HepG2 (cell line): ENCODE data around the gene TIMELESS. TPM values are rescaled to one million over a fixed set of nuclear protein-coding genes. Genes with fewer than 3 reads are reported as not detected.

Source experiments
- HOXA7 ChIP-seq: sonication (generic); formaldehyde crosslinking; IDR thresholded peaks from 2 replicates; pipeline ENCODE4 v1.8.1; 2022; ENCODE audit warnings: mild to moderate bottlenecking, missing genetic modification reagents, moderate library complexity
- PCBP2 ChIP-seq: fragments of 200-400 bp; formaldehyde crosslinking; optimal IDR thresholded peaks from 2 replicates; pipeline ENCODE3; 2018; ENCODE audit warnings: low read length, low read depth; ENCODE audit not compliant: poor library complexity, severe bottlenecking
- SP5 ChIP-seq: IDR thresholded peaks from 2 replicates; pipeline ENCODE4 v1.6.1; 2016; ENCODE audit warnings: low read depth, borderline replicate concordance
- SPEN ChIP-seq: sonication (generic); formaldehyde crosslinking; IDR thresholded peaks from 2 replicates; pipeline ENCODE4 v1.5.1; 2020; ENCODE audit warnings: low read depth, mild to moderate bottlenecking, missing genetic modification reagents
- U2AF1 ChIP-seq: fragments of 200-400 bp; formaldehyde crosslinking; optimal IDR thresholded peaks from 2 replicates; pipeline ENCODE3; 2017; ENCODE audit warnings: mild to moderate bottlenecking, low read depth, low read length
- ZNF256 ChIP-seq: sonication (generic); formaldehyde crosslinking; conservative IDR thresholded peaks from 2 replicates; pipeline ENCODE4 v1.4.0; 2020; ENCODE audit warnings: missing genetic modification reagents
- ZNF569 ChIP-seq: sonication (generic); formaldehyde crosslinking; IDR thresholded peaks from 2 replicates; pipeline ENCODE4 v1.5.0; 2020; ENCODE audit warnings: mild to moderate bottlenecking, missing genetic modification reagents, moderate library complexity, borderline replicate concordance
- ZNF780A ChIP-seq: sonication (generic); formaldehyde crosslinking; IDR thresholded peaks from 2 replicates; pipeline ENCODE4 v1.8.0; 2022; ENCODE audit warnings: mild to moderate bottlenecking, missing genetic modification reagents, moderate library complexity
- polyA plus RNA-seq, 8 experiments: library from polyadenylated mRNA; depleted of rRNA in 3 of 8; stranded (reverse) in 7 of 8; unstranded in 1 of 8; fragments of >200 nt; fragmentation: Illumina TruSeq in 4 of 8; extraction: Trizol in 4 of 8; gene quantifications; 2 replicates each; pipeline versions ENCODE4 v1.2.1 to v1.2.3, GENCODE V29; 2011 to 2016; ENCODE audit warnings: low read depth in 4 of 8, missing spikeins in 1 of 8, mixed read lengths in 1 of 8; ENCODE audit not compliant: insufficient read depth in 1 of 8
- total RNA-seq, 5 experiments: library from RNA; depleted of rRNA; stranded (reverse); fragments of >200 nt; fragmentation: Illumina TruSeq; extraction: Trizol; gene quantifications; 2 replicates each; pipeline ENCODE4 v1.2.3, GENCODE V29; 2016; ENCODE audit warnings: low read depth in 1 of 5
- TF ChIP-seq, protein P1 (sequence below): sonication (generic); formaldehyde crosslinking; IDR thresholded peaks from 2 replicates; pipeline ENCODE4 v1.4.0; 2020; ENCODE audit warnings: low read depth, mild to moderate bottlenecking, missing genetic modification reagents
- TF ChIP-seq, protein P2 (sequence below): sonication (generic); formaldehyde crosslinking; IDR thresholded peaks from 2 replicates; pipeline ENCODE4 v1.4.0; 2020; ENCODE audit warnings: missing genetic modification reagents
- TF ChIP-seq, protein P3 (sequence below): sonication (generic); formaldehyde crosslinking; IDR thresholded peaks from 2 replicates; pipeline ENCODE4 v1.5.0; 2020; ENCODE audit warnings: mild to moderate bottlenecking, missing genetic modification reagents, borderline replicate concordance
- TF ChIP-seq, protein P4 (sequence below): sonication (generic); formaldehyde crosslinking; IDR thresholded peaks from 2 replicates; pipeline ENCODE4 v1.5.0; 2020; ENCODE audit warnings: missing genetic modification reagents

TIMELESS gene
- total and polyA plus RNA-seq, 2 of the 13 experiments (the other 11 are each of a cell fraction or from before 2014, with no cell fraction given), result 4.0 to 20.3 TPM

DNA sequence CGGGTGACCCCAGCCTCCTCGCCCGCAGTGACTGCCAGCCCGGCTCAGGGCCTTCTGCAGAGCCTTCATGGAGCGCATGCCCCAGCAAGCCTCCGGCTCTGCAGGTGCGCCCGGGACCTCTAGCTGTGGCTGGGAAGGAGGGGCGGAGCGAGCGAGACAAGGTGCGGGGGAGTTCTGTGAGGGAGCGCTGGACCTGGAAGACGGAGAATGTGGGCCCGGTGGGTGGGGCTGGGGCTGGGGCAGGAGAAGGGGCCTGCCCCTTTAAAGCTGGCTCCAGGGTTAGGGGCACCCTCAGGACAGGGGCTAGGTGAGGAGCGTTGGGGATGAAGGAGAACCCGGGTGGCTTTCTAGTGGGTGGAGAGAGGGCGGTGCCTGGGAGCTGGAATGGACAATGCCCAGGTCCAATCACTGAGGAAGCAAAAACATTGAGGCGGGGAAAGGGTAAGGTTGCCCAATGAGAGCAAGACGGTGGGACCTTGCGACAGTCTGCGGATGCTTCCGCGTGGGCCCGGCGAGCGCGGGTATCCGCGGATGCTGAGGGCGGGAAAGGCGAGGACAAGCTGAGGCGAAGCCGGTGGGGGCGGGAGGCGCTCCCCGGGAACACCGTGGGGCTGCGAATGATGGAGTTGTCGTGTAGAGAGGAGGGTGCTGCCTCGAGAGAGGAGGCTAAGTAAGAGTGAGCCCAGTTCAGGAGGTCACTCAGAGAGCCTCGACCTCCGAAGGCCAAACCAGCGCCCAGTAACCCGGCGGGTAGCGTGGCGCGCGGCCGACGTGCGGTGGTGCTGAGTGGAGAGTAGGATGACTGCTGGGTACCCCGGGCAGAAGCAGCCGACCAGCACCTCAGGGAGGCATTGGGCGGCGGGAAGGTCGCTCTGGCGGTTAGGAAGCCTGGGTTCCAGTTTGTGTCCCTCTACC is 39.1 kb upstream of the TIMELESS start, which contains the start of gene GLS2 (continued):
- TF ChIP-seq ZNF569 (CRISPR knock-in tag) (no peak), SPEN (CRISPR knock-in tag) (peak; percentile 26; the same call in 1 of the 2 replicates), HOXA7 (CRISPR knock-in tag) (peak; percentile 92; the same call in 1 of the 2 replicates), SP5 (CRISPR knock-in tag) (no peak), ZNF780A (peak; percentile 96), ZNF256 (CRISPR knock-in tag) (peak; percentile 98), PCBP2 (no peak), U2AF1 (no peak)
- TF ChIP-seq, protein P1, sequence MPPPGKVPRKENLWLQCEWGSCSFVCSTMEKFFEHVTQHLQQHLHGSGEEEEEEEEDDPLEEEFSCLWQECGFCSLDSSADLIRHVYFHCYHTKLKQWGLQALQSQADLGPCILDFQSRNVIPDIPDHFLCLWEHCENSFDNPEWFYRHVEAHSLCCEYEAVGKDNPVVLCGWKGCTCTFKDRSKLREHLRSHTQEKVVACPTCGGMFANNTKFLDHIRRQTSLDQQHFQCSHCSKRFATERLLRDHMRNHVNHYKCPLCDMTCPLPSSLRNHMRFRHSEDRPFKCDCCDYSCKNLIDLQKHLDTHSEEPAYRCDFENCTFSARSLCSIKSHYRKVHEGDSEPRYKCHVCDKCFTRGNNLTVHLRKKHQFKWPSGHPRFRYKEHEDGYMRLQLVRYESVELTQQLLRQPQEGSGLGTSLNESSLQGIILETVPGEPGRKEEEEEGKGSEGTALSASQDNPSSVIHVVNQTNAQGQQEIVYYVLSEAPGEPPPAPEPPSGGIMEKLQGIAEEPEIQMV (CRISPR knock-in tag), result peak; percentile 85
- TF ChIP-seq, protein P2, sequence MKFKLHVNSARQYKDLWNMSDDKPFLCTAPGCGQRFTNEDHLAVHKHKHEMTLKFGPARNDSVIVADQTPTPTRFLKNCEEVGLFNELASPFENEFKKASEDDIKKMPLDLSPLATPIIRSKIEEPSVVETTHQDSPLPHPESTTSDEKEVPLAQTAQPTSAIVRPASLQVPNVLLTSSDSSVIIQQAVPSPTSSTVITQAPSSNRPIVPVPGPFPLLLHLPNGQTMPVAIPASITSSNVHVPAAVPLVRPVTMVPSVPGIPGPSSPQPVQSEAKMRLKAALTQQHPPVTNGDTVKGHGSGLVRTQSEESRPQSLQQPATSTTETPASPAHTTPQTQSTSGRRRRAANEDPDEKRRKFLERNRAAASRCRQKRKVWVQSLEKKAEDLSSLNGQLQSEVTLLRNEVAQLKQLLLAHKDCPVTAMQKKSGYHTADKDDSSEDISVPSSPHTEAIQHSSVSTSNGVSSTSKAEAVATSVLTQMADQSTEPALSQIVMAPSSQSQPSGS (CRISPR knock-in tag), result no peak; the same call in 1 of the 2 replicates
- TF ChIP-seq, protein P3, sequence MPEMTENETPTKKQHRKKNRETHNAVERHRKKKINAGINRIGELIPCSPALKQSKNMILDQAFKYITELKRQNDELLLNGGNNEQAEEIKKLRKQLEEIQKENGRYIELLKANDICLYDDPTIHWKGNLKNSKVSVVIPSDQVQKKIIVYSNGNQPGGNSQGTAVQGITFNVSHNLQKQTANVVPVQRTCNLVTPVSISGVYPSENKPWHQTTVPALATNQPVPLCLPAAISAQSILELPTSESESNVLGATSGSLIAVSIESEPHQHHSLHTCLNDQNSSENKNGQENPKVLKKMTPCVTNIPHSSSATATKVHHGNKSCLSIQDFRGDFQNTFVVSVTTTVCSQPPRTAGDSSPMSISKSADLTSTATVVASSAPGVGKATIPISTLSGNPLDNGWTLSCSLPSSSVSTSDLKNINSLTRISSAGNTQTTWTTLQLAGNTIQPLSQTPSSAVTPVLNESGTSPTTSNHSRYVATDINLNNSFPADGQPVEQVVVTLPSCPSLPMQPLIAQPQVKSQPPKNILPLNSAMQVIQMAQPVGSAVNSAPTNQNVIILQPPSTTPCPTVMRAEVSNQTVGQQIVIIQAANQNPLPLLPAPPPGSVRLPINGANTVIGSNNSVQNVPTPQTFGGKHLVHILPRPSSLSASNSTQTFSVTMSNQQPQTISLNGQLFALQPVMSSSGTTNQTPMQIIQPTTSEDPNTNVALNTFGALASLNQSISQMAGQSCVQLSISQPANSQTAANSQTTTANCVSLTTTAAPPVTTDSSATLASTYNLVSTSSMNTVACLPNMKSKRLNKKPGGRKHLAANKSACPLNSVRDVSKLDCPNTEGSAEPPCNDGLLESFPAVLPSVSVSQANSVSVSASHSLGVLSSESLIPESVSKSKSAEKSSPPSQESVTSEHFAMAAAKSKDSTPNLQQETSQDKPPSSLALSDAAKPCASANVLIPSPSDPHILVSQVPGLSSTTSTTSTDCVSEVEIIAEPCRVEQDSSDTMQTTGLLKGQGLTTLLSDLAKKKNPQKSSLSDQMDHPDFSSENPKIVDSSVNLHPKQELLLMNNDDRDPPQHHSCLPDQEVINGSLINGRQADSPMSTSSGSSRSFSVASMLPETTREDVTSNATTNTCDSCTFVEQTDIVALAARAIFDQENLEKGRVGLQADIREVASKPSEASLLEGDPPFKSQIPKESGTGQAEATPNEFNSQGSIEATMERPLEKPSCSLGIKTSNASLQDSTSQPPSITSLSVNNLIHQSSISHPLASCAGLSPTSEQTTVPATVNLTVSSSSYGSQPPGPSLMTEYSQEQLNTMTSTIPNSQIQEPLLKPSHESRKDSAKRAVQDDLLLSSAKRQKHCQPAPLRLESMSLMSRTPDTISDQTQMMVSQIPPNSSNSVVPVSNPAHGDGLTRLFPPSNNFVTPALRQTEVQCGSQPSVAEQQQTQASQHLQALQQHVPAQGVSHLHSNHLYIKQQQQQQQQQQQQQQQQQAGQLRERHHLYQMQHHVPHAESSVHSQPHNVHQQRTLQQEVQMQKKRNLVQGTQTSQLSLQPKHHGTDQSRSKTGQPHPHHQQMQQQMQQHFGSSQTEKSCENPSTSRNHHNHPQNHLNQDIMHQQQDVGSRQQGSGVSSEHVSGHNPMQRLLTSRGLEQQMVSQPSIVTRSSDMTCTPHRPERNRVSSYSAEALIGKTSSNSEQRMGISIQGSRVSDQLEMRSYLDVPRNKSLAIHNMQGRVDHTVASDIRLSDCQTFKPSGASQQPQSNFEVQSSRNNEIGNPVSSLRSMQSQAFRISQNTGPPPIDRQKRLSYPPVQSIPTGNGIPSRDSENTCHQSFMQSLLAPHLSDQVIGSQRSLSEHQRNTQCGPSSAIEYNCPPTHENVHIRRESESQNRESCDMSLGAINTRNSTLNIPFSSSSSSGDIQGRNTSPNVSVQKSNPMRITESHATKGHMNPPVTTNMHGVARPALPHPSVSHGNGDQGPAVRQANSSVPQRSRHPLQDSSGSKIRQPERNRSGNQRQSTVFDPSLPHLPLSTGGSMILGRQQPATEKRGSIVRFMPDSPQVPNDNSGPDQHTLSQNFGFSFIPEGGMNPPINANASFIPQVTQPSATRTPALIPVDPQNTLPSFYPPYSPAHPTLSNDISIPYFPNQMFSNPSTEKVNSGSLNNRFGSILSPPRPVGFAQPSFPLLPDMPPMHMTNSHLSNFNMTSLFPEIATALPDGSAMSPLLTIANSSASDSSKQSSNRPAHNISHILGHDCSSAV (CRISPR knock-in tag), result no peak
- TF ChIP-seq, protein P4, sequence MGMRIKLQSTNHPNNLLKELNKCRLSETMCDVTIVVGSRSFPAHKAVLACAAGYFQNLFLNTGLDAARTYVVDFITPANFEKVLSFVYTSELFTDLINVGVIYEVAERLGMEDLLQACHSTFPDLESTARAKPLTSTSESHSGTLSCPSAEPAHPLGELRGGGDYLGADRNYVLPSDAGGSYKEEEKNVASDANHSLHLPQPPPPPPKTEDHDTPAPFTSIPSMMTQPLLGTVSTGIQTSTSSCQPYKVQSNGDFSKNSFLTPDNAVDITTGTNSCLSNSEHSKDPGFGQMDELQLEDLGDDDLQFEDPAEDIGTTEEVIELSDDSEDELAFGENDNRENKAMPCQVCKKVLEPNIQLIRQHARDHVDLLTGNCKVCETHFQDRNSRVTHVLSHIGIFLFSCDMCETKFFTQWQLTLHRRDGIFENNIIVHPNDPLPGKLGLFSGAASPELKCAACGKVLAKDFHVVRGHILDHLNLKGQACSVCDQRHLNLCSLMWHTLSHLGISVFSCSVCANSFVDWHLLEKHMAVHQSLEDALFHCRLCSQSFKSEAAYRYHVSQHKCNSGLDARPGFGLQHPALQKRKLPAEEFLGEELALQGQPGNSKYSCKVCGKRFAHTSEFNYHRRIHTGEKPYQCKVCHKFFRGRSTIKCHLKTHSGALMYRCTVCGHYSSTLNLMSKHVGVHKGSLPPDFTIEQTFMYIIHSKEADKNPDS, result peak; percentile 33; the same call in 1 of the 2 replicates
